Duodenal mucosa (tissue), 2 donors: ENCODE results near the gene CEP164.

Experiments
- H3K27ac ChIP-seq: one replicate; pipeline ENCODE4 v1.7.0; 2013; ENCODE audit warnings: low read depth, low read length
- H3K27me3 ChIP-seq, 2 donors: one replicate each; pipeline ENCODE4 v1.7.0; 2013; ENCODE audit warnings: low read length in 2 of 2, control low read depth in 1 of 2; ENCODE audit not compliant: insufficient read depth in 2 of 2, control insufficient read depth in 1 of 2
- H3K36me3 ChIP-seq, 2 donors: one replicate each; pipeline ENCODE4 v1.7.0; 2013; ENCODE audit warnings: low read length in 2 of 2, control low read depth in 1 of 2; ENCODE audit not compliant: insufficient read depth in 2 of 2, control insufficient read depth in 1 of 2
- H3K4me1 ChIP-seq, 2 donors: one replicate each; pipeline ENCODE4 v1.7.0; 2013; ENCODE audit warnings: low read length in 2 of 2, control low read depth in 1 of 2; ENCODE audit not compliant: insufficient read depth in 2 of 2, control insufficient read depth in 1 of 2
- H3K4me3 ChIP-seq, 2 donors: one replicate each; pipeline ENCODE4 v1.7.0; 2013; ENCODE audit warnings: low read length in 2 of 2, low read depth in 1 of 2
- H3K9ac ChIP-seq, 2 donors: one replicate each; pipeline ENCODE4 v1.7.0; 2013; ENCODE audit warnings: low read length in 2 of 2, low read depth in 1 of 2
- H3K9me3 ChIP-seq, 2 donors: one replicate each; pipeline ENCODE4 v1.7.0; 2013; ENCODE audit warnings: low read length in 2 of 2, control low read depth in 1 of 2; ENCODE audit not compliant: control insufficient read depth in 1 of 2

CEP164 gene

GRCh38 chr11:117378976-117379865 lies 51.6 kb downstream of the CEP164 start:
- no peak overlapping the region for H3K4me3 ChIP-seq
- H3K27ac ChIP-seq: no peak overlapping the region
- no peaks in the 10 kb centered on the region for H3K4me1 ChIP-seq
- peaks cover 20 to 51% of the 10 kb centered on the region in 2 donors for H3K36me3 ChIP-seq
- H3K9me3 ChIP-seq: no peaks in the 10 kb centered on the region
- H3K9ac ChIP-seq: no peak overlapping the region
- H3K27me3 ChIP-seq: no peaks in the 10 kb centered on the region

- peaks cover 15 to 52% of the 10 kb centered on the region in 2 donors for H3K36me3 ChIP-seq
- H3K27me3 ChIP-seq: no peaks in the 10 kb centered on the region
- H3K9me3 ChIP-seq: no peaks in the 10 kb centered on the region
- no peak overlapping the region for H3K27ac ChIP-seq
- H3K9ac ChIP-seq: no peak overlapping the region
- no peaks in the 10 kb centered on the region for H3K4me1 ChIP-seq
- no peak overlapping the region for H3K4me3 ChIP-seq
Measured at GRCh38 chr11:117380676-117381075, 53.0 kb downstream of the CEP164 start.

GRCh38 chr11:117381481-117382387 lies 54.1 kb downstream of the CEP164 start:
- H3K27me3 ChIP-seq: no peaks in the 10 kb centered on the region
- no peaks in the 10 kb centered on the region for H3K4me1 ChIP-seq
- H3K27ac ChIP-seq: no peak overlapping the region
- H3K9me3 ChIP-seq: no peaks in the 10 kb centered on the region
- no peak overlapping the region for H3K4me3 ChIP-seq
- H3K9ac ChIP-seq: no peak overlapping the region
- peaks cover 15 to 45% of the 10 kb centered on the region in 2 donors for H3K36me3 ChIP-seq

- peaks cover 19 to 55% of the 10 kb centered on the region in 2 donors for H3K36me3 ChIP-seq
- no peak overlapping the region for H3K9ac ChIP-seq
Measured at GRCh38 chr11:117382746-117383145, 55.1 kb downstream of the CEP164 start.

GRCh38 chr11:117384045-117384444 lies 56.4 kb downstream of the CEP164 start:
- Histone ChIP-seq H3K9ac (no peak overlapping the region), H3K27me3 (no peaks in the 10 kb centered on the region), H3K27ac (no peak overlapping the region), H3K4me3 (no peak overlapping the region), H3K9me3 (no peaks in the 10 kb centered on the region), H3K36me3 (peaks cover 24 to 57% of the 10 kb centered on the region in 2 donors), H3K4me1 (no peaks in the 10 kb centered on the region)

More at GRCh38 chr11:117382746-117383145, 55.1 kb downstream of the CEP164 start:
- H3K27me3 ChIP-seq: no peaks in the 10 kb centered on the region
- H3K4me1 ChIP-seq: no peaks in the 10 kb centered on the region
- H3K4me3 ChIP-seq: no peak overlapping the region
- H3K27ac ChIP-seq: no peak overlapping the region
- H3K9me3 ChIP-seq: no peaks in the 10 kb centered on the region

GRCh38 chr11:117385471-117385870 lies 57.8 kb downstream of the CEP164 start:
- Histone ChIP-seq H3K9me3 (no peaks in the 10 kb centered on the region), H3K27ac (no peak overlapping the region), H3K27me3 (no peaks in the 10 kb centered on the region), H3K4me3 (no peak overlapping the region), H3K4me1 (no peaks in the 10 kb centered on the region), H3K9ac (no peak overlapping the region), H3K36me3 (peaks cover 24 to 53% of the 10 kb centered on the region in 2 donors)

GRCh38 chr11:117385906-117386305 lies 58.3 kb downstream of the CEP164 start:
- no peaks in the 10 kb centered on the region for H3K4me1 ChIP-seq
- H3K27ac ChIP-seq: no peak overlapping the region
- H3K9ac ChIP-seq: no peak overlapping the region
- H3K36me3 ChIP-seq: peaks cover 26 to 49% of the 10 kb centered on the region in 2 donors
- no peak overlapping the region for H3K4me3 ChIP-seq
- no peaks in the 10 kb centered on the region for H3K27me3 ChIP-seq
- no peaks in the 10 kb centered on the region for H3K9me3 ChIP-seq

- H3K4me1 ChIP-seq: no peaks in the 10 kb centered on the region
- H3K9ac ChIP-seq: no peak overlapping the region
- no peak overlapping the region for H3K4me3 ChIP-seq
- H3K27me3 ChIP-seq: no peaks in the 10 kb centered on the region
- H3K36me3 ChIP-seq: peaks cover 31 to 49% of the 10 kb centered on the region in 2 donors
- H3K27ac ChIP-seq: no peak overlapping the region
- no peaks in the 10 kb centered on the region for H3K9me3 ChIP-seq
Measured at GRCh38 chr11:117387992-117388755, 60.5 kb downstream of the CEP164 start.

GRCh38 chr11:117390743-117391142 lies 63.1 kb downstream of the CEP164 start:
- peaks cover 49 to 60% of the 10 kb centered on the region in 2 donors for H3K36me3 ChIP-seq
- H3K4me3 ChIP-seq: no peak overlapping the region
- no peak overlapping the region for H3K27ac ChIP-seq
- H3K9ac ChIP-seq: no peak overlapping the region
- H3K9me3 ChIP-seq: no peaks in the 10 kb centered on the region
- no peaks in the 10 kb centered on the region for H3K27me3 ChIP-seq
- H3K4me1 ChIP-seq: no peaks in the 10 kb centered on the region
